HG03571 (cell line): ENCODE measurements around the gene CNGB1.
"Not testable (repeated sequence)": the region's sequence is repeated elsewhere in the genome, so short reads cannot be mapped to it uniquely, and the experiment has no call there.

ENCODE experiments used
- ATAC-seq: cut with Tn5 transposase; IDR thresholded peaks from one replicate; pipeline ENCODE4 v1.9.1; 2021; ENCODE audit not compliant: unreplicated experiment

The CNGB1 gene

DNA sequence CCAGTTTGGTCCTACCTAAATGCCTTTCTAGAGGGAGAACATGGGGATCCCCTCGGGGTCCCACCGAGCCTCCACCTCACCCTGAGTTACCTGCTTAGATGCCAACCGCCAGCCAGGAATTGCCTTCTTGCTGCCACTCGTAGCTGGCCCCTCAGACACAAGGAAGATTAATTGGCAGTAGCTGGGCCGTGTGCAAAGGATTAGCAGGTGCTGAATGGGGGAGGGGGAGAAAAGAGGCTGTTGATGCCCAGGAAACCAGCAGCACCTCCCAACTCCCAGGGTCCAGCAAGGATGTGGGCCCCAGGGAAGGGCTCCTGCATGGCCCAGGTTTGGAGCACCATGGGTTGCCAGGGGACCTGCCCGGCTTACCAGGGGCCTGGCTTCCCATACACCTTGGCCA is at the start of gene CNGB1:
TSS of gene CNGB1 (minus strand) at position 159 of the 400 bp plus-strand sequence. CDS start 3,842 bp downstream, outside the sequence.
- no peak for ATAC-seq

- ATAC-seq: no peak
Observed at GRCh38 chr16:58019866-58020538, 49.1 kb upstream of the CNGB1 start.

DNA sequence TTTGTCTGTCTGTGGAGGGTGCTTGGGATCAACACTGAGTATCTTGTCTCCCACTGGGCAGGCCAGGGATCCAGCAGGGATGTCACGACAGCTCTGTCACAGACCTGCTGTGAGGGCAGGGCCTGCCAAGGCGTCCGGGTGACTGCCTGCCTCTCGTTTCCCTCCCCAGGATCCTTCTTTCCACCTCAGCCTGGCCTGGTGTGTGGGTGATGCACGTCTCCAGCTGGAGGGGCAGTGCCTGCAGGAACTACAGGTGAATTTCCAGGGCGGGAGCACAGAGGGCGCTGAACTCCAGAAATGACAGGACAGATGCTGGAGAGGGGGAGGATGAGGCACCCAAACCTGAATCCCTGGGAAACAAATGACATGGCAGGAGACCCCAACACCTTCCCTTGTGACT is 47.9 kb upstream of the CNGB1 start:
- ATAC-seq: no peak

DNA sequence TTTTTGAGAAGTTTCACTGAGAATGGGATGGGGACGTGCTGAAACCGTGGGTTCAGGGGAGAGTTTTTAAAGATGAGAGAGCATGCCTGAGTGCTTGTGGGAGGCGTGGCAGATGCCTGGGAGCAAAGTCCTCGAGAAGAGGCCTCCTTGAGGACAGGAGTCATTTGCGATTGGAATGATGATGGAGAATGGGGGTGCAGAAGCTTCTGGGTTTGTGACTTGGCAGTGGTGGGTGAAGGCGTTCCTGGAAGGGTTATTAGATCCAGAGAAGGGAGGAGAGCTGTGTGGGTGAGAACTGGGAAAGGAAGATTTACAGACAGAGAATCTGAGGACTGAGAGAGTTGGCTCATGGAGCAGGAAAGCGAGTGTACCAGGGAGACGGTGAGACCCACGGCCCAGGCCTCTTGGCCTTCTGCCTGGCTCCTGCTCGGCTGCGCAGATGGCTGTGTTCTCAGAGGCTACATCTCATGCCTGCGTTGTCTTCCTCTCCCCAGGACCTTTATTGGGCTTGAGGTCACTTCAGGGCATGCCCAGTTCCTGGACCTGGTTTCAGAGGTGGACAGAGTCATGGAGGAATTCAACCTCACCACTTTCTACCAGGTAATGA is 46.0 kb upstream of the CNGB1 start:
- no peak for ATAC-seq

DNA sequence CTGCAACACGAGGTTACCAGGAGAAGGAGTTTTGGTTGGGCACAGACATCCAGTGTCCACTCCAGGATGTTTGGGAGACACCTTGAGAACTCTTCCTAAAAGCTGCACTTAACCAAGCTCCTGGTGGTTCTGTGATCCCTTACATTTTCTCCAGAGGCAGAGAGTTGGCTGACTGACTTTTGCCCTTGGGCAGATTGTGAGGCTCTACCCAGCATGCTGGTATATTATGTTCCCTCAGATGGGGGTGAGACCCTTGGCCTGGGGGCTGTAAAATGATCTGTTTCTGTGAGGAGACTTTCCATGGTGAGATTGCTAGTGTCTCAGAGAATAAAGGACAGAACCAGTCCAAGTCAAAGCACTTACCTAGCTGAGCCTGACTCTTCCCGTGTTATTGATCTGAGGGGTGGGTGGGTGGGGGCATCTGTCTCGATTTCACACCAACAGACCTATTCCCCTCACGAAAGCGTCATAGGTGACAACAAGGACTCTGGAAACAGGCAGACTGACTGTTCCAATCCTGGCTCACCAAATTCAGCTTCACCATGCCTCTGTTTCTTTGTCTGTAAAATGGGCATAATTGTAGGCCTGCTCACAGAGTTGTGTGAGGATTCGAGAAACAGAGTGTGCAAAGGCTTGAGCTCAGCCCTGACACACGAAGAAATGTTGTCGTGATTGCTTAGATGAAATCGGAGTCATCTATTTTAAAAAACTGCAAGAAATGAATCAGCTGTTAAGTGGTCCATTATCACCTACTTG is 42.5 kb upstream of the CNGB1 start:
- no peak for ATAC-seq

- no peak for ATAC-seq
Observed at GRCh38 chr16:58012481-58012880, 41.6 kb upstream of the CNGB1 start.

DNA sequence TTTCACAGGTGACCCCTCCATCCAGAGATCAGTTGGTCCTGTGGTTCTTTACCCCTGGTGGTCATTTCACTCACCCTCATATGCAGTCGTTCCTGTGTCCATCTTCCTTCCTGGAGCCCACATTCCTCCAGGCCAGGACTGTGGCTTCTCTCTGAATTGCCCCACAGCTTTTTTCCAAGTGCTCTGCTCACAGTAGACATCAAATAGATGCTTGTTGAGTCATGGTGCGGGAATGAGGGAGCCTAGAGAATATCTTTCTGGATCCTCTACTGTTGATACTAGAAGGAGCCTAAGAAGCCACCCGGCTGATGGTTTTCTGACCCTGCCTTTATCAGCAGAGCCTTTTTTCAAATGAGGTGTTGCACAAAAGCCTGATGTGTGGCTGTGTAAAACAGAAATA is 40.7 kb upstream of the CNGB1 start:
- ATAC-seq: no peak

- no peak for ATAC-seq
Observed at GRCh38 chr16:58010886-58011285, 40.0 kb upstream of the CNGB1 start.

GRCh38 chr16:58009856-58010416 is 39.0 kb upstream of the CNGB1 start:
- no peak for ATAC-seq

- not testable (repeated sequence) for ATAC-seq
Observed at GRCh38 chr16:58004736-58005135, 33.8 kb upstream of the CNGB1 start.

- no peak for ATAC-seq
Observed at GRCh38 chr16:58002936-58003335, 32.0 kb upstream of the CNGB1 start.

DNA sequence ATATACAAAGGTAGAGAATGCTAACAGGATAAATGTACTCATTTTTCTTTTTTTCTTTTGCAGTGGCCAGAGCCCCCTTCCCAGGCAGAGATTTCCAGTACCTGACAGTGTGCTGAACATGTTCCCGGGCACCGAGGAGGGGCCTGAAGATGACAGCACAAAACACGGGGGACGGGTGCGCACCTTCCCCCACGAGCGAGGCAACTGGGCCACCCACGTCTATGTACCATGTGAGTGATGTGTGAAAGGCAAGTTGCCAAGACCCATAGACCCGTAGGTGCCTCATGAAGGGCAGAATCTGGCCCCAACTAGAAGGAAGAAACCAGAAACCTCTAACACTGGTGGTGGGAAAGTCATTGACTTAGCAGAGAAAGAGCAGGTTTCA is 31.5 kb upstream of the CNGB1 start:
- ATAC-seq: no peak

GRCh38 chr16:58001781-58002415 is 31.0 kb upstream of the CNGB1 start:
- no peak for ATAC-seq

GRCh38 chr16:58000706-58001676 is 30.1 kb upstream of the CNGB1 start, which contains the start of gene USB1:
Gene USB1 (plus strand): TSS chr16:58001407. CDS start chr16:58001484, 77 bp downstream.
- peak; percentile 72 for ATAC-seq

DNA sequence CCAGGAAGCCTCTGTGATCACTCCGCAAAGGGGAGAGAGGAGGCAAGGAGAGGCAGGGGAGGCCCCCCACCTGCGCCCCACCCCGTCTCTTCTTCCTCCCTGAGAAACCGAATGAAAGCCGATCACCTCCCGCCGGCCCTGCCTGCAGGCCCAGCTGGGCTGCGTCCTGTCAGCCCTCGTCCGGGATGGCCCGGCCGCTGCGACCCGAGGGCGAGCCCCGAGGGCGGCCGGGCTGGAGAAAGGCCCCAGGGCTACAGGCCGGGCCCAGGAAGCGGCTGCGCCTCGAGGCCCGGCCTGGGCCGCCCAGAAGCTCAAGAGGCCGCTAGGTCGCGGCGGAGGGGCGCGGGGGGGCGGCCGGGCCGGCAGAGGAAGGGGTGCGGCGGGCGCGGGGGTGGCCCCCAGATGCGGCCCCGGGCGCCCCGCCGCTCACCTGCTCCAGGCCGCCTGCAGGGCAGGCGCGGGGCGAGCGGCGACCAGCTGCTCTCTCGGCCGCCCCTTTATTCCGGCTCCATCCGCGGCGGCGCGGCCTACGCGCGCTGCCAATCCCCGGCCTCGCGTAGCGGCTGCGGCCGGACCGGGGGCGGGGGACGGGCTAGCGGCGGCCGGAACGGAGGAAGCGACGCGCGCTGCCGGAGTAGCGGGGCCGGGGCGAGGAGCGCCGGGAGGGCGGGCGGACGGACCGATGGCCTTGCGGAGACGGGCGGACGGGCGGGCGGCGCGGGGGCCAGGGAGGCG is 29.2 kb upstream of the CNGB1 start, which contains the start of gene ZNF319:
TSS of gene ZNF319 (minus strand) at position 702 of the 735 bp plus-strand sequence. CDS start 2,407 bp downstream, outside the sequence.
- peak; percentile 10 for ATAC-seq

DNA sequence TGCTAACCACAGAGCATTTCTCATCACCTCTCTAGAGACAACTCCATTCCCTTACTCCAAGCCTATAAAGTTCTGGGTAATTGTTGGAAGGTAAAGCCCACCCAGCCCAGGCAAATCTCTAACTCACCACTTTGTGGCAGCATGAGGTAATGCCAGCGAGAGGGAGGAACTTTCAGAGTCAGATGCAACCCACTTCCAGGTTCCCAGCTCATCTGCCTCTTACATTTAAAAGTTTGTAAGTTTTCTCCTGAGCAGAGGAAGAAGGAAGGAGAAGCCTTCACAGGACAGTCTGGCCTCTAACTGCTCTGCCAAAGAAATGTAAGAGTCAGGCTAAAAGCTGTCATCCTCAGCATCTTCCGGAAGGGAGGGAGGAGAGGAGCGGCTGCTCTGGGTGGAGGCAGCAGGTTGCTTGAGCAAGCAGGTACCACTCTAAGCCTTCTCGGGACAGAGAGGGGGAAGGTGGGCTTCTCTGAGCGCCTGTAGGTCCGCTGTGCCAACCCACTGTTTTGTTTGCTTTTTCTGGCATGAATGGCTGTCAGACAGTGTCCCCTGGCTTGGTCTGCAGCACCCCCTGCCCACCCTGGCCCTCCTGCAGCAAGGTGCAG is 28.5 kb upstream of the CNGB1 start:
- ATAC-seq: no peak

GRCh38 chr16:57998992-57999365 is 28.1 kb upstream of the CNGB1 start:
- ATAC-seq: no peak

DNA sequence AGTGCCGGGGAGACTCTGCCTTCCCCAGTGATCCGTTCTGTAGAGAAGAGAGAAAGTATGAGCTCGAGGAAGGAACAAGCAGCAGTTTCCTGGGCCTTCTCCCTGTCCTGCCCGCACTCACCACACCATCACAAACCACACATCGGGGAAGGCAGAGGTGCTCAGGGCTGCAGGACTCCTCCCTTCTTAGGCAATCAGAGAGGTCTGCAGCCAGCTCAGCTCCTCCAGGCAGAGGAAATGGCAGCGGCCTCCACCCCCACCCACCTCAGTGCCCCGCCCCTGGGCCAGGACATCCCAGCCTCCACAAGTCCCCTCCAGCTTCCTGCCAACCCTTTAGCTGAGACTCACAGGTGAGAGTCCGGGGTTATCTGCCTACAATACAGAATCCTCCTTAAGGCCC is 27.6 kb upstream of the CNGB1 start:
- no peak for ATAC-seq
